ENCODE data around the gene TRMT61A. TPM values are rescaled to one million over a fixed set of nuclear protein-coding genes. Genes with fewer than 3 reads are reported as not detected.

Gene TRMT61A
- polyA plus RNA-seq, 3 donors = 2.7 to 7.1 (median 3.4) TPM

GRCh38 chr14:103535081-103535890 lies 6.3 kb downstream of the TRMT61A start:
- WGBS (ENCODE audit: insufficient coverage) = 92% methylated on average over 13 of the region's 21 CpGs

More at GRCh38 chr14:103535081-103535890, 6.3 kb downstream of the TRMT61A start:
- no peak overlapping the region for H3K4me3 Mint-ChIP-seq
- peaks cover 4% of the 10 kb centered on the region for H3K4me1 Mint-ChIP-seq
- H3K27me3 Mint-ChIP-seq (ENCODE audit: low read depth in 3 of 3) = peaks cover 3 to 24% (median 6%) of the 10 kb centered on the region in 3 donors
- peaks cover 8% of the 10 kb centered on the region for H3K79me2 ChIP-seq (ENCODE audit: insufficient read depth, low read length)
- TF ChIP-seq CTCF (IDR thresholded peaks at IDR 0.05) = no peak
- peaks cover under 1 to 2% of the 10 kb centered on the region in 2 donors for H3K4me1 ChIP-seq (ENCODE audit: control insufficient read depth in 1 of 2, insufficient read depth in 2 of 2, low read length in 2 of 2)
- peaks cover 8 to 30% of the 10 kb centered on the region in 2 donors for H3K36me3 ChIP-seq (replicated peaks in 1 of 2; ENCODE audit: control insufficient read depth in 1 of 2, insufficient read depth in 2 of 2, low read length in 2 of 2)
- H3K9me3 ChIP-seq (replicated peaks in 1 of 2; ENCODE audit: control insufficient read depth in 1 of 2, insufficient read depth in 1 of 2, low read length in 2 of 2) = no peaks in the 10 kb centered on the region
- peaks cover 6% of the 10 kb centered on the region for H4K20me1 ChIP-seq (ENCODE audit: insufficient read depth, low read length)
- H3K27ac ChIP-seq (ENCODE audit: low read depth in 1 of 2, low read length in 2 of 2) = no peak overlapping the region
- peak overlapping the region in 1 of 7 donors; percentile 18 for H3K27ac Mint-ChIP-seq
- no peak overlapping the region for H3K9ac ChIP-seq (ENCODE audit: insufficient read depth, low read length, poor library complexity, severe bottlenecking)
- H2AFZ ChIP-seq (ENCODE audit: insufficient read depth, low read depth, low read length, poor library complexity, severe bottlenecking) = no peak overlapping the region
- no peak overlapping the region for H3K4me3 ChIP-seq (replicated peaks in 1 of 3; ENCODE audit: low read depth in 2 of 3, low read length in 3 of 3)
- H3K9me3 Mint-ChIP-seq = no peaks in the 10 kb centered on the region
- H3K36me3 Mint-ChIP-seq = peaks cover 5 to 21% of the 10 kb centered on the region in 2 donors
- intact Hi-C loops (cut with micrococcal nuclease) = no loop called here
- no peak for DNase-seq
- H3K27me3 ChIP-seq (ENCODE audit: control insufficient read depth in 2 of 2, insufficient read depth in 2 of 2, low read length in 2 of 2) = peaks cover 0 to 5% of the 10 kb centered on the region in 2 donors
- no peak overlapping the region for H3K4me2 ChIP-seq (replicated peaks; ENCODE audit: extremely low read depth, low read length, poor library complexity, severe bottlenecking)
